Fibroblast of lung (primary cell): ENCODE measurements around the gene ETV6. TPM values are rescaled to one million over a fixed set of nuclear protein-coding genes. Genes with fewer than 3 reads are reported as not detected.

Source experiments
- DNase-seq, 2 donors: peaks; one replicate each; pipeline versions ENCODE4 v3.0.0 to v3.0.0-alpha.2; 2010; ENCODE audit warnings: low read depth in 2 of 2
- H2AFZ ChIP-seq: 2 replicates; pipeline ENCODE4 v1.5.1; 2012; ENCODE audit warnings: low read length, control low read depth, inconsistent platforms
- H3K27ac ChIP-seq: 2 replicates; pipeline ENCODE4 v1.5.1; 2011; ENCODE audit warnings: low read length, control low read depth; ENCODE audit not compliant: insufficient read depth
- H3K27me3 ChIP-seq: 2 replicates; pipeline ENCODE4 v1.5.1; 2011; ENCODE audit warnings: mild to moderate bottlenecking, low read length; ENCODE audit not compliant: control insufficient read depth, insufficient read depth
- H3K36me3 ChIP-seq: 2 replicates; pipeline ENCODE4 v1.5.1; 2011; ENCODE audit warnings: low read length; ENCODE audit not compliant: control insufficient read depth, insufficient read depth
- H3K4me1 ChIP-seq: 2 replicates; pipeline ENCODE4 v1.5.1; 2011; ENCODE audit warnings: low read length; ENCODE audit not compliant: control insufficient read depth, insufficient read depth; ENCODE audit errors: extremely low read depth
- H3K4me2 ChIP-seq: 2 replicates; pipeline ENCODE4 v1.5.1; 2011; ENCODE audit warnings: low read length, control low read depth; ENCODE audit not compliant: insufficient read depth; ENCODE audit errors: extremely low read depth
- H3K4me3 ChIP-seq, 4 experiments: fragments of 200-600 bp in 1 of 4; sonication (generic) in 1 of 4; replicated peaks in 1 of 4; 2 replicates each; pipeline ENCODE4 v1.5.1; 2011 to 2016; ENCODE audit warnings: low read length in 4 of 4, low read depth in 3 of 4, mild to moderate bottlenecking in 3 of 4, control low read depth in 2 of 4, inconsistent platforms in 1 of 4, mixed read lengths in 1 of 4; ENCODE audit not compliant: insufficient read depth in 1 of 4; ENCODE audit errors: control extremely low read depth in 1 of 4
- H3K79me2 ChIP-seq: 2 replicates; pipeline ENCODE4 v1.5.1; 2012; ENCODE audit warnings: mild to moderate bottlenecking, low read length, inconsistent platforms; ENCODE audit not compliant: control insufficient read depth, insufficient read depth
- H3K9ac ChIP-seq: 2 replicates; pipeline ENCODE4 v1.5.1; 2011; ENCODE audit warnings: mild to moderate bottlenecking, low read length, control low read depth; ENCODE audit not compliant: insufficient read depth
- H3K9me3 ChIP-seq: 2 replicates; pipeline ENCODE4 v1.5.1; 2012; ENCODE audit warnings: low read depth, low read length; ENCODE audit not compliant: control insufficient read depth, insufficient read depth
- H4K20me1 ChIP-seq: 2 replicates; pipeline ENCODE4 v1.5.1; 2011; ENCODE audit warnings: low read length; ENCODE audit not compliant: control insufficient read depth, insufficient read depth; ENCODE audit errors: extremely low read depth
- CTCF ChIP-seq, 2 donors: IDR thresholded peaks in 1 of 2; conservative IDR thresholded peaks in 1 of 2; 1 replicate in 1 of 2; 2 replicates in 1 of 2; pipeline ENCODE4 v1.5.1; 2011 to 2012; ENCODE audit warnings: low read length in 2 of 2, control low read depth in 1 of 2, inconsistent platforms in 1 of 2, low read depth in 1 of 2, mild to moderate bottlenecking in 1 of 2
- EZH2 ChIP-seq: IDR thresholded peaks from 2 replicates; pipeline ENCODE4 v1.5.1; 2012; ENCODE audit warnings: low read length, control low read depth, mild to moderate bottlenecking; ENCODE audit errors: missing control alignments
- polyA plus RNA-seq, 2 donors: library from polyadenylated mRNA; depleted of rRNA in 1 of 2; stranded (reverse) in 1 of 2; unstranded in 1 of 2; fragments of >200 nt; gene quantifications; 2 replicates each; pipeline ENCODE4 v1.2.1, GENCODE V29; 2011 to 2012; ENCODE audit warnings: missing spikeins in 1 of 2
- total RNA-seq: library from RNA; depleted of rRNA; stranded (reverse); fragments of >200 nt; gene quantifications from 2 replicates; pipeline ENCODE4 v1.2.1, GENCODE V29; 2014

The ETV6 gene
- total and polyA plus RNA-seq, 2 donors (not counting 1 experiment from before 2014, with no cell fraction given): 4.3 to 8.9 TPM

- Histone ChIP-seq H3K4me1 (peaks cover 2% of the 10 kb centered on the region), H3K4me2 (no peak overlapping the region), H2AFZ (no peak overlapping the region), H3K36me3 (no peaks in the 10 kb centered on the region), H3K9ac (no peak overlapping the region), H3K9me3 (no peaks in the 10 kb centered on the region), H3K4me3 (no peak overlapping the region), H4K20me1 (no peaks in the 10 kb centered on the region), H3K27ac (no peak overlapping the region), H3K27me3 (no peaks in the 10 kb centered on the region), H3K79me2 (no peaks in the 10 kb centered on the region)
- DNase-seq: no peak
- TF ChIP-seq EZH2 (no peak), CTCF (conservative IDR thresholded peaks at IDR 0.05 in 1 of 2, IDR thresholded peaks at IDR 0.05 in 1 of 2; ENCODE audit: low read depth in 1 of 2, low read length in 2 of 2) (no peak)
These were observed 98.5 kb downstream of the ETV6 start for GRCh38 chr12:11747969-11748368.

- H3K9ac ChIP-seq: no peak overlapping the region
- TF ChIP-seq CTCF (conservative IDR thresholded peaks at IDR 0.05 in 1 of 2, IDR thresholded peaks at IDR 0.05 in 1 of 2; ENCODE audit: low read depth in 1 of 2, low read length in 2 of 2): no peak
- TF ChIP-seq EZH2: no peak
- peaks cover 2% of the 10 kb centered on the region for H3K4me1 ChIP-seq
- no peak overlapping the region for H3K4me2 ChIP-seq
- no peak overlapping the region for H3K4me3 ChIP-seq
- H2AFZ ChIP-seq: no peak overlapping the region
- H3K27ac ChIP-seq: no peak overlapping the region
- no peaks in the 10 kb centered on the region for H3K36me3 ChIP-seq
- no peaks in the 10 kb centered on the region for H4K20me1 ChIP-seq
- H3K27me3 ChIP-seq: no peaks in the 10 kb centered on the region
- no peaks in the 10 kb centered on the region for H3K79me2 ChIP-seq
- DNase-seq: no peak
- H3K9me3 ChIP-seq: no peaks in the 10 kb centered on the region
These were observed 99.4 kb downstream of the ETV6 start for GRCh38 chr12:11748903-11749302.

- H3K9me3 ChIP-seq: no peaks in the 10 kb centered on the region
- no peaks in the 10 kb centered on the region for H3K36me3 ChIP-seq
- H4K20me1 ChIP-seq: no peaks in the 10 kb centered on the region
- no peaks in the 10 kb centered on the region for H3K79me2 ChIP-seq
- no peak overlapping the region for H3K27ac ChIP-seq
- no peak for TF ChIP-seq EZH2
- no peak for TF ChIP-seq CTCF (conservative IDR thresholded peaks at IDR 0.05 in 1 of 2, IDR thresholded peaks at IDR 0.05 in 1 of 2; ENCODE audit: low read depth in 1 of 2, low read length in 2 of 2)
- H2AFZ ChIP-seq: no peak overlapping the region
- no peak overlapping the region for H3K4me3 ChIP-seq
- H3K27me3 ChIP-seq: no peaks in the 10 kb centered on the region
- no peak overlapping the region for H3K9ac ChIP-seq
- DNase-seq: no peak
- peaks cover 2% of the 10 kb centered on the region for H3K4me1 ChIP-seq
- no peak overlapping the region for H3K4me2 ChIP-seq
These were observed 100.6 kb downstream of the ETV6 start for GRCh38 chr12:11749943-11750690.
